Measurements from ENCODE around the gene CRNKL1. TPM values are rescaled to one million over a fixed set of nuclear protein-coding genes. Genes with fewer than 3 reads are reported as not detected.

Gene CRNKL1
- total RNA-seq, 8 experiments from 2014 or later: 21.7 to 31.5 (median 26.4) TPM

Other genes with a start within 250 kb of the CRNKL1 start
- 10 to 100 TPM; 33.5 to 64.3 (median 44.4) TPM for gene NAA20, start 35.1 kb downstream of the CRNKL1 start, total RNA-seq
- 10 to 100 TPM in 1 of 8 experiments, 1 to 10 TPM in 4, under 1 TPM in 3; 0.36 to 13.0 (median 1.3) TPM for gene CFAP61, start 66 bp upstream of the CRNKL1 start, total RNA-seq